Colonic mucosa (tissue), 4 donors: Measurements from ENCODE around the gene HS1BP3. TPM values are rescaled to one million over a fixed set of nuclear protein-coding genes. Genes with fewer than 3 reads are reported as not detected.

Experiments
- DNase-seq: peaks from one replicate; pipeline ENCODE4 v3.0.0-alpha.2; 2020
- H3K27ac ChIP-seq: fragments of 200-600 bp; one replicate; pipeline ENCODE4 v1.8.0; 2021
- H3K27me3 ChIP-seq: fragments of 200-600 bp; one replicate; pipeline ENCODE4 v1.8.0; 2021
- H3K36me3 ChIP-seq: fragments of 200-600 bp; one replicate; pipeline ENCODE4 v1.8.0; 2021
- H3K4me1 ChIP-seq: fragments of 200-600 bp; one replicate; pipeline ENCODE4 v1.8.0; 2021; ENCODE audit warnings: mild to moderate bottlenecking
- H3K4me3 ChIP-seq: fragments of 200-600 bp; one replicate; pipeline ENCODE4 v1.8.0; 2021
- H3K9ac ChIP-seq, 2 donors: one replicate each; pipeline ENCODE4 v1.7.0; 2013; ENCODE audit warnings: control low read depth in 2 of 2, low read depth in 2 of 2, low read length in 2 of 2
- H3K9me3 ChIP-seq: fragments of 200-600 bp; one replicate; pipeline ENCODE4 v1.8.0; 2021
- CTCF ChIP-seq: fragments of 200-600 bp; IDR thresholded peaks from one replicate; pipeline ENCODE4 v1.8.0; 2022; ENCODE audit warnings: antibody characterized with exemption, mild to moderate bottlenecking
- intact Hi-C: fragments of 100-400 bp; cut with DNase I; formaldehyde crosslinking; loops from one replicate; pipeline ENCODE4 v1.14.1; 2022
- total RNA-seq, 2 donors: library from RNA; stranded (reverse); fragmentation: NEBNext Ultra II Directional in 1 of 2; extraction: Animal tissue kit (Norgen Biotek cat#: 25700) in 1 of 2; gene quantifications; one replicate each; pipeline ENCODE4 v1.2.1, GENCODE V29; 2021
- donor health status: healthy.
- donor health status: DM: no; HTN: no; CAD: no.
- donor health status: DM: no; HTN: no; CAD: no.

HS1BP3 gene
- total RNA-seq, 2 donors from 2014 or later = 21.2 to 21.5 TPM

DNA sequence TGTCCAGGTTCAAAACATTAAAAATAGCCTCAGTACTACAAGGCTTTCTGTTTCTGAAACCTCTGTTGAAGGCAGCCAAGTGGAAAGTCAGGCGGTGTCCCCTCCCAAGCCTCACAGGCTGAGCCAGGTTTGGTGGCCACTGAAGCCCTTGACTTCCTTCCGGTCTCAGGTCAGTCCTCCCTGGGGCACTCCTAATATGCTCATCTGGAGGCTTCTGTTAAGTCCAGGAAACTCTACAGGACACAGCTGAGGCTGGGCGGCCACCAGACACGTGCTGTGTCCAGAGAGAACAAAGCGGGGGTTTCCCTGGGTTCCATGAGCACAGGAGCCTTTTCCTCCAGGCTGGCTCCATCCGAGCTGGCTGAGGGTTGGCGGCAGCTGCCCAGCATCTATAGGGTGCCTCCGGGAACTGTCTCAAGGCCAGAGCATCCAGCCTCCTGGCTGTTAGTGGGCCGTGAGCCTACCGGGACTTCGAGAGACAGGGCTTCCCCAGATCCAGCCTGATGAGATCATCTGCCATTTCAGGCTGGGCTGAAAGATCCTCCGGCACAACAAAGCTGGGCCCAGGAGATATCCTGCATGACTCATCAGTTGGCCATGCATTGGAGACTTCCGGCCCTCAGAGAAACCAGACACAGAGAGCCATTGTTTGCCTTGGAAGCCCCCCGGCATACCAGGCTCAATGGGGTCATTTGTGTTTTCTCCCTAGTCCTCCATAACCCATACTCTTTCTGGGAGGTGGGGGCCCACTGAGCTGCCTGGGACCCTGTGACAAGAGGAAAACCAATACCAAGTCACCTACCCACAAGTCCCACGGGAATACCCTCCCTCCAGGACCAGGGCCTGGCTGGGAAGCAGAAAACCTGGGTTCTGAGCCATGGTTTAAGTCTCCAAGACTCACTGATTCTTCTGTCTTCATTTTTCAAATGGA lies 71.7 kb downstream of the HS1BP3 start:
- H3K4me1 ChIP-seq = no peaks in the 10 kb centered on the region
- H3K27me3 ChIP-seq = no peaks in the 10 kb centered on the region
- no peak overlapping the region for H3K4me3 ChIP-seq
- H3K9ac ChIP-seq = no peak overlapping the region
- DNase-seq = peak; percentile 39
- no peaks in the 10 kb centered on the region for H3K36me3 ChIP-seq
- intact Hi-C loops = no loop called here
- no peaks in the 10 kb centered on the region for H3K9me3 ChIP-seq
- H3K27ac ChIP-seq = peak overlapping the region; percentile 55
- no peak for TF ChIP-seq CTCF

- Histone ChIP-seq H3K9ac (no peak overlapping the region), H3K9me3 (no peaks in the 10 kb centered on the region), H3K4me1 (no peaks in the 10 kb centered on the region), H3K27ac (peak overlapping the region; percentile 55), H3K4me3 (no peak overlapping the region), H3K36me3 (no peaks in the 10 kb centered on the region), H3K27me3 (no peaks in the 10 kb centered on the region)
- DNase-seq = no peak
- TF ChIP-seq CTCF = no peak
- intact Hi-C loops = no loop called here
Observed at GRCh38 chr2:20578266-20578894, 72.5 kb downstream of the HS1BP3 start.

DNA sequence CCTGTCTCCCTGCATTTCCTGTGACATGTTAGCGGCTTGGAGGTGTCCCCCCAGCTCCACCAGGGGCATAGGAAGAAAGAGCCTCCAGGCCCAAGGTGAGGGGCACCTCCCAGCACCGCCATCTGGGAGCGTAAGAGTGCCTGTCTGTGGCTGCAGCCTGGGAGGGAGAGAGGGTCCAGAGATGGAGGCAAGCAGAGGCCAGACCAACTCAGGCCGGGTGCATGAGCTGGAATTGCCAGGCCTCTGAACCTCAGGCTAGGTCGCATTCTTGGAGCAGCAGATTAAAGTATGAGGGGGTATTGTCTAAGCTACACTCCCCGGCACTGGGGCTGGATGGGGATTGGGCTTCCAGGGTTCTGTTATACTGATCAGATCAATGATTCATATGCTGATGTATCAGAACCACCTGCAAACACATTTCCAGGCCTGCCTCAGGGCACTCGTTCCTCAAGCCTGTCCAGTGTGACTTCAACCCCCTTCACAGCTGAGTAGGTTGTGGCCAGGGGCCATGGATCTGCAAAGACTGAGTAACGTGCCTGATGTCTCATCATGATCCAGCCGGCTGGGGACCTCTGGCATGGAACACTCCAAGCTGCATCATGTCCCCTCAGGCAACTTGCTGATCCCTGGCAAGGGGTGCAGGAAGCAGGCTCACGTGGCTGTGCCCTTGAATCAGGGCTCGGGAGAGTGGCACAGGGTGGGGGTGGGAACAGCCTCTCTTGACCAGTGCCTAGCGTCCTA lies 73.2 kb downstream of the HS1BP3 start:
- H3K4me1 ChIP-seq = no peaks in the 10 kb centered on the region
- no peak overlapping the region for H3K27ac ChIP-seq
- H3K36me3 ChIP-seq = no peaks in the 10 kb centered on the region
- DNase-seq = no peak
- no peaks in the 10 kb centered on the region for H3K9me3 ChIP-seq
- no peaks in the 10 kb centered on the region for H3K27me3 ChIP-seq
- no peak overlapping the region for H3K9ac ChIP-seq
- H3K4me3 ChIP-seq = no peak overlapping the region
- TF ChIP-seq CTCF = no peak
- intact Hi-C loops = no loop called here

GRCh38 chr2:20576598-20577115 lies 74.2 kb downstream of the HS1BP3 start:
- H3K4me3 ChIP-seq = no peak overlapping the region
- H3K27me3 ChIP-seq = no peaks in the 10 kb centered on the region
- peak; percentile 38 for DNase-seq
- no peak for TF ChIP-seq CTCF
- no peaks in the 10 kb centered on the region for H3K36me3 ChIP-seq
- H3K9me3 ChIP-seq = no peaks in the 10 kb centered on the region
- peak overlapping the region; percentile 5 for H3K27ac ChIP-seq
- intact Hi-C loops = no loop called here
- H3K9ac ChIP-seq = peak overlapping the region in 1 of 2 donors; percentile 7
- no peaks in the 10 kb centered on the region for H3K4me1 ChIP-seq

GRCh38 chr2:20575935-20576597 lies 74.8 kb downstream of the HS1BP3 start:
- Histone ChIP-seq H3K9ac (no peak overlapping the region), H3K27ac (peak overlapping the region; percentile 5), H3K36me3 (no peaks in the 10 kb centered on the region), H3K4me3 (no peak overlapping the region), H3K9me3 (no peaks in the 10 kb centered on the region), H3K27me3 (no peaks in the 10 kb centered on the region), H3K4me1 (no peaks in the 10 kb centered on the region)
- intact Hi-C loops = no loop called here
- no peak for TF ChIP-seq CTCF
- DNase-seq = no peak
